Psoas muscle (tissue), 8 donors: ENCODE data around the gene TPPP. TPM values are rescaled to one million over a fixed set of nuclear protein-coding genes. Genes with fewer than 3 reads are reported as not detected.
A peak's percentile ranks its signal among the peaks of the same experiment; 100 is the strongest.

Experiments used
- ATAC-seq, 4 donors: fragments of 200-7000 bp; cut with Tn5 transposase; one replicate each; pipeline ENCODE4 v1.9.1; 2020; ENCODE audit warnings: moderate library complexity in 3 of 4, mild to moderate bottlenecking in 2 of 4
- DNase-seq, 2 donors: peaks; one replicate each; pipeline ENCODE4 v3.0.0-alpha.2; 2020
- H3K27ac ChIP-seq: fragments of 200-600 bp; one replicate; pipeline ENCODE4 v1.8.0; 2022
- H3K27me3 ChIP-seq, 3 donors: fragments of 200-600 bp in 1 of 3; one replicate each; pipeline versions ENCODE4 v1.6.1 to v1.8.0; 2013 to 2022; ENCODE audit warnings: low read length in 2 of 3, mild to moderate bottlenecking in 2 of 3, moderate library complexity in 1 of 3; ENCODE audit not compliant: insufficient read depth in 3 of 3
- H3K36me3 ChIP-seq, 2 donors: fragments of 200-600 bp in 1 of 2; one replicate each; pipeline versions ENCODE4 v1.6.1 to v1.8.0; 2013 to 2022; ENCODE audit warnings: low read depth in 1 of 2, mild to moderate bottlenecking in 1 of 2, moderate library complexity in 1 of 2; ENCODE audit not compliant: insufficient read depth in 1 of 2
- H3K4me1 ChIP-seq: fragments of 200-600 bp; one replicate; pipeline ENCODE4 v1.8.0; 2022
- H3K4me3 ChIP-seq: fragments of 200-600 bp; one replicate; pipeline ENCODE4 v1.8.0; 2022; ENCODE audit warnings: mild to moderate bottlenecking
- H3K9me3 ChIP-seq: fragments of 200-600 bp; one replicate; pipeline ENCODE4 v1.8.0; 2022
- CTCF ChIP-seq: fragments of 200-600 bp; IDR thresholded peaks from one replicate; pipeline ENCODE4 v1.8.0; 2022; ENCODE audit warnings: antibody characterized with exemption
- WGBS, 3 donors: extraction: QIAGEN DNeasy Blood & Tissue Kit; methylation state at CpG; one replicate each; pipeline versions ENCODE4 v1.1.6 to v1.1.7; 2013; 5-methylcytosine and 5-hydroxymethylcytosine counted together
- intact Hi-C, 2 donors: fragments of 100-400 bp; cut with DNase I; formaldehyde crosslinking; loops; one replicate each; pipeline versions ENCODE4 v1.11.0 to v1.14.2; 2022
- polyA plus RNA-seq, 3 donors: library from polyadenylated mRNA; stranded (reverse); fragments of 200-250 nt; gene quantifications; one replicate each; pipeline ENCODE4 v1.2.3, GENCODE V29; 2013
- total RNA-seq, 4 donors: library from RNA; stranded (reverse); fragmentation: NEBNext Ultra II Directional in 2 of 4; extraction: Animal tissue kit (Norgen Biotek cat#: 25700) in 2 of 4; gene quantifications; one replicate each; pipeline versions ENCODE4 v1.2.1 to v1.2.4, GENCODE V29; 2021 to 2023
- donor health status: healthy with polysubstance abuse.
- donor health status: DM: no; HTN: no; CAD: no; lungs with moderate emphysema.
- donor health status: Bipolar disorder and iron deficiency.
- donor health status: healthy.
- donor health status: DM: yes; HTN: yes; CAD: no.
- donor health status: DM: no; HTN: no; CAD: no.
- donor health status: DM: no; HTN: no; CAD: no.
- donor health status: DM: yes; HTN: yes; CAD: no.

Gene TPPP
- total and polyA plus RNA-seq, 7 donors, result 1.8 to 11.0 (median 3.3) TPM

- no peak overlapping the region for H3K4me3 ChIP-seq
- peak; percentile 6 to 15 for DNase-seq
- no peak for ATAC-seq
- no peaks in the 10 kb centered on the region for H3K36me3 ChIP-seq
- WGBS, 3 donors, result 78 to 79% (median 78%) methylated on average over 34 to 36 of the region's 36 CpGs
- TF ChIP-seq CTCF, result no peak
- H3K27ac ChIP-seq, result no peak overlapping the region
- peaks cover 39% of the 10 kb centered on the region for H3K4me1 ChIP-seq
- intact Hi-C loops, result no loop called here
- H3K27me3 ChIP-seq, result no peaks in the 10 kb centered on the region
- H3K9me3 ChIP-seq, result no peaks in the 10 kb centered on the region
Observed at GRCh38 chr5:675871-676698, 17.1 kb downstream of the TPPP start.

- 77 to 89% (median 83%) methylated on average over 18 to 20 of the region's 20 CpGs for WGBS, 3 donors
- intact Hi-C loops, result no loop called here
- Histone ChIP-seq H3K9me3 (no peaks in the 10 kb centered on the region), H3K4me3 (no peak overlapping the region), H3K36me3 (no peaks in the 10 kb centered on the region), H3K27ac (no peak overlapping the region), H3K27me3 (no peaks in the 10 kb centered on the region), H3K4me1 (peaks cover 36% of the 10 kb centered on the region)
- peak; percentile 13 to 33 for DNase-seq
- no peak for ATAC-seq
- TF ChIP-seq CTCF, result no peak
Observed at GRCh38 chr5:675111-675870, 17.9 kb downstream of the TPPP start.

GRCh38 chr5:674630-675011 lies 18.5 kb downstream of the TPPP start:
- no peak for DNase-seq
- H3K9me3 ChIP-seq, result no peaks in the 10 kb centered on the region
- no peaks in the 10 kb centered on the region for H3K36me3 ChIP-seq
- H3K4me3 ChIP-seq, result no peak overlapping the region
- intact Hi-C loops, result no loop called here
- no peak for TF ChIP-seq CTCF
- H3K4me1 ChIP-seq, result peaks cover 36% of the 10 kb centered on the region
- 32 to 40% (median 34%) methylated on average over 4 to 7 of the region's 7 CpGs for WGBS, 3 donors
- H3K27ac ChIP-seq, result peak overlapping the region; percentile 64
- no peaks in the 10 kb centered on the region for H3K27me3 ChIP-seq
- no peak for ATAC-seq

GRCh38 chr5:673831-674629 lies 19.1 kb downstream of the TPPP start:
- H3K27me3 ChIP-seq, result no peaks in the 10 kb centered on the region
- DNase-seq (peak; percentile 44 to 84), ATAC-seq (peak; percentile 62 to 86 (median 84))
- H3K4me3 ChIP-seq, result no peak overlapping the region
- H3K4me1 ChIP-seq, result peaks cover 36% of the 10 kb centered on the region
- TF ChIP-seq CTCF, result peak; percentile 7
- 19 to 48% (median 20%) methylated on average over 24 to 27 of the region's 27 CpGs for WGBS, 3 donors
- peak overlapping the region; percentile 64 for H3K27ac ChIP-seq
- no peaks in the 10 kb centered on the region for H3K36me3 ChIP-seq
- no peaks in the 10 kb centered on the region for H3K9me3 ChIP-seq
- intact Hi-C loops, result loop anchor here in 1 of 2 donors (2.0 kb wide), 1 partner anchor 229 kb away; no protein-coding TSS in a partner anchor
